Heart left ventricle (tissue), 16 donors: ENCODE data around the gene YEATS2. TPM values are rescaled to one million over a fixed set of nuclear protein-coding genes. Genes with fewer than 3 reads are reported as not detected.

Experiments used
- ATAC-seq, 4 donors: fragments of 200-7000 bp; cut with Tn5 transposase; one replicate each; pipeline ENCODE4 v1.9.1; 2020 to 2022; ENCODE audit warnings: moderate library complexity in 4 of 4, mild to moderate bottlenecking in 3 of 4, moderate number of reproducible peaks in 1 of 4
- DNase-seq, 5 donors: peaks; one replicate each; pipeline ENCODE4 v3.0.0-alpha.2; 2020
- H3K27ac ChIP-seq, 12 donors: fragments of 200-600 bp; sonication (generic) in 4 of 12; one replicate each; pipeline versions ENCODE4 v1.5.0 to v1.8.0; 2016 to 2022; ENCODE audit warnings: mild to moderate bottlenecking in 2 of 12
- H3K27me3 ChIP-seq, 9 donors: fragments of 200-600 bp; sonication (generic) in 2 of 9; one replicate each; pipeline versions ENCODE4 v1.5.1 to v1.8.0; 2016 to 2022; ENCODE audit warnings: mild to moderate bottlenecking in 3 of 9
- H3K36me3 ChIP-seq, 9 donors: fragments of 200-600 bp; sonication (generic) in 2 of 9; one replicate each; pipeline versions ENCODE4 v1.5.0 to v1.8.0; 2018 to 2022; ENCODE audit warnings: mild to moderate bottlenecking in 2 of 9
- H3K4me1 ChIP-seq, 12 donors: fragments of 200-600 bp; sonication (generic) in 4 of 12; one replicate each; pipeline versions ENCODE4 v1.5.0 to v1.8.0; 2016 to 2022; ENCODE audit warnings: mild to moderate bottlenecking in 3 of 12
- H3K4me3 ChIP-seq, 12 donors: fragments of 200-600 bp; sonication (generic) in 4 of 12; one replicate each; pipeline versions ENCODE4 v1.5.0 to v1.8.0; 2017 to 2022; ENCODE audit warnings: mild to moderate bottlenecking in 9 of 12, moderate library complexity in 4 of 12
- H3K9me3 ChIP-seq, 12 donors: fragments of 200-600 bp; sonication (generic) in 4 of 12; one replicate each; pipeline versions ENCODE4 v1.5.0 to v1.8.0; 2016 to 2022; ENCODE audit warnings: mild to moderate bottlenecking in 1 of 12
- CTCF ChIP-seq, 12 donors: fragments of 200-600 bp; sonication (generic) in 4 of 12; IDR thresholded peaks; one replicate each; pipeline versions ENCODE4 v1.5.0 to v1.8.0; 2018 to 2022; ENCODE audit warnings: antibody characterized with exemption in 12 of 12, mild to moderate bottlenecking in 5 of 12
- POLR2A ChIP-seq, 2 donors: fragments of 450-650 bp; IDR thresholded peaks; one replicate each; pipeline ENCODE4 v1.6.1; 2017; ENCODE audit warnings: antibody characterized with exemption in 2 of 2, mild to moderate bottlenecking in 2 of 2, moderate library complexity in 2 of 2
- WGBS, 4 donors: extraction: QIAGEN DNeasy Blood & Tissue Kit in 2 of 4; methylation state at CpG; one replicate each; pipeline versions ENCODE4 v1.1.5 to v1.1.7; 2013 to 2018; 5-methylcytosine and 5-hydroxymethylcytosine counted together
- intact Hi-C, 10 donors: fragments of 100-400 bp; cut with DNase I; formaldehyde crosslinking; loops; one replicate each; pipeline versions ENCODE4 v1.11.1 to v1.14.2; 2022
- polyA plus RNA-seq, 2 donors: library from polyadenylated mRNA; stranded (reverse); fragments of 200-250 nt; gene quantifications; one replicate each; pipeline ENCODE4 v1.2.3, GENCODE V29; 2013
- total RNA-seq, 9 donors: library from RNA; depleted of rRNA in 2 of 9; stranded (reverse); fragments of >200 nt in 2 of 9; fragmentation: NEBNext Ultra II Directional in 3 of 9; extraction: Animal tissue kit (Norgen Biotek cat#: 25700) in 3 of 9; gene quantifications; one replicate each; pipeline versions ENCODE4 v1.1.0 to v1.2.4, GENCODE V29; 2016 to 2023
- donor health status: ischemic (EF 13 %, LVEDD 7.1; RV severe dilation, severe dysfunction).
- donor health status: healthy with polysubstance abuse.
- donor health status: DM: no; HTN: yes; CAD: no.
- donor health status: DM: no; HTN: no; CAD: no.
- donor health status: ischemic (EF 25% LVEDD 6.9; RV normal size, moderate dysfunction).
- donor health status: ischemic (EF 25% LVEDD 5.7; RV mildly dilated, moderate dysfunction).
- donor health status: healthy.
- donor health status: DM: yes; HTN: yes; CAD: no.
- donor health status: ischemic (EF 35%, LVEDD 5.7; RV mildly dilated, moderate dysfunction).
- donor health status: nonischemic (EF 11% LVEDD 7.7; RV severe dilation, severe dysfunction).
- donor health status: DM: yes; HTN: yes; CAD: no.
- donor health status: PGD.
- donor health status: ischemic (EF 29% LVEDD 5.4; RV normal size, mild dysfunction).
- donor health status: nonischemic (EF 23%, LVEDD 6.1; RV moderate dilation, normal function).

Gene YEATS2
- total and polyA plus RNA-seq, 11 donors: 3.2 to 21.2 (median 9.8) TPM

- H3K9me3 ChIP-seq: no peaks in the 10 kb centered on the region
- intact Hi-C loops: no loop called here
- DNase-seq (no peak), ATAC-seq (no peak)
- H3K36me3 ChIP-seq: peaks cover 0 to 20% (median 9%) of the 10 kb centered on the region in 9 donors
- H3K27me3 ChIP-seq: no peaks in the 10 kb centered on the region
- H3K4me1 ChIP-seq: peaks cover 0 to 7% (median 0%) of the 10 kb centered on the region in 12 donors
- H3K27ac ChIP-seq: no peak overlapping the region
- no peak for TF ChIP-seq CTCF (IDR thresholded peaks at IDR 0.05)
- TF ChIP-seq POLR2A (IDR thresholded peaks at IDR 0.05): no peak
- H3K4me3 ChIP-seq: no peak overlapping the region
- 89 to 99% (median 96%) methylated on average over 3 of the region's 3 CpGs for WGBS, 4 donors
Observed at GRCh38 chr3:183711516-183711915, 13.9 kb downstream of the YEATS2 start.

GRCh38 chr3:183714622-183715021 lies 17.0 kb downstream of the YEATS2 start:
- no peak for DNase-seq
- Histone ChIP-seq H3K27ac (no peak overlapping the region), H3K9me3 (no peaks in the 10 kb centered on the region), H3K27me3 (no peaks in the 10 kb centered on the region), H3K4me1 (peaks cover 0 to 7% (median 0%) of the 10 kb centered on the region in 12 donors), H3K4me3 (no peak overlapping the region), H3K36me3 (peaks cover 0 to 51% (median 40%) of the 10 kb centered on the region in 9 donors)
- TF ChIP-seq POLR2A (IDR thresholded peaks at IDR 0.05) (no peak), CTCF (IDR thresholded peaks at IDR 0.05) (no peak)
- ATAC-seq: no peak
- intact Hi-C loops: no loop called here

- Histone ChIP-seq H3K9me3 (no peaks in the 10 kb centered on the region), H3K27ac (no peak overlapping the region), H3K27me3 (no peaks in the 10 kb centered on the region), H3K36me3 (peaks cover 0 to 81% (median 74%) of the 10 kb centered on the region in 9 donors), H3K4me1 (no peaks in the 10 kb centered on the region), H3K4me3 (no peak overlapping the region)
- no peak for DNase-seq
- intact Hi-C loops: no loop called here
- ATAC-seq: no peak
- WGBS, 4 donors: 86 to 94% (median 93%) methylated on average over 3 of the region's 3 CpGs
- TF ChIP-seq CTCF (IDR thresholded peaks at IDR 0.05) (no peak), POLR2A (IDR thresholded peaks at IDR 0.05) (no peak)
Observed at GRCh38 chr3:183718012-183718411, 20.4 kb downstream of the YEATS2 start.

- no peaks in the 10 kb centered on the region for H3K9me3 ChIP-seq
- 64 to 99% (median 82%) methylated on average over 6 of the region's 6 CpGs for WGBS, 4 donors
- intact Hi-C loops: no loop called here
- no peak overlapping the region for H3K27ac ChIP-seq
- no peak overlapping the region for H3K4me3 ChIP-seq
- H3K27me3 ChIP-seq: no peaks in the 10 kb centered on the region
- no peaks in the 10 kb centered on the region for H3K4me1 ChIP-seq
- ATAC-seq: no peak
- DNase-seq: no peak
- peaks cover 0 to 100% (median 99%) of the 10 kb centered on the region in 9 donors for H3K36me3 ChIP-seq
- TF ChIP-seq POLR2A (IDR thresholded peaks at IDR 0.05): no peak
- TF ChIP-seq CTCF (IDR thresholded peaks at IDR 0.05): no peak
Observed at GRCh38 chr3:183725387-183725786, 27.8 kb downstream of the YEATS2 start.
